Epithelial cell of proximal tubule (primary cell): Measurements from ENCODE around the gene SULT4A1. TPM values are rescaled to one million over a fixed set of nuclear protein-coding genes. Genes with fewer than 3 reads are reported as not detected.

Experiments used
- DNase-seq: peaks from one replicate; pipeline ENCODE4 v3.0.0-alpha.2; 2011; ENCODE audit warnings: low read depth
- H3K4me3 ChIP-seq: 2 replicates; pipeline ENCODE4 v1.5.1; 2011; ENCODE audit warnings: low read depth, mild to moderate bottlenecking, low read length
- CTCF ChIP-seq: conservative IDR thresholded peaks from 2 replicates; pipeline ENCODE4 v1.5.1; 2012; ENCODE audit warnings: low read depth, mild to moderate bottlenecking, low read length
- total RNA-seq: library from RNA; depleted of rRNA; stranded (reverse); fragments of >200 nt; gene quantifications from 2 replicates; pipeline ENCODE4 v1.2.3, GENCODE V29; 2015

SULT4A1 gene
- total RNA-seq, 1 donor from 2014 or later = 2.1 TPM

- H3K4me3 ChIP-seq = no peak overlapping the region
- TF ChIP-seq CTCF = peak; percentile 35
- DNase-seq = no peak
Observed at GRCh38 chr22:43827926-43828724, 34.2 kb downstream of the SULT4A1 start.

- no peak for TF ChIP-seq CTCF
- peak overlapping the region; percentile 27 for H3K4me3 ChIP-seq
Observed at GRCh38 chr22:43827003-43827735, 35.1 kb downstream of the SULT4A1 start.

DNA sequence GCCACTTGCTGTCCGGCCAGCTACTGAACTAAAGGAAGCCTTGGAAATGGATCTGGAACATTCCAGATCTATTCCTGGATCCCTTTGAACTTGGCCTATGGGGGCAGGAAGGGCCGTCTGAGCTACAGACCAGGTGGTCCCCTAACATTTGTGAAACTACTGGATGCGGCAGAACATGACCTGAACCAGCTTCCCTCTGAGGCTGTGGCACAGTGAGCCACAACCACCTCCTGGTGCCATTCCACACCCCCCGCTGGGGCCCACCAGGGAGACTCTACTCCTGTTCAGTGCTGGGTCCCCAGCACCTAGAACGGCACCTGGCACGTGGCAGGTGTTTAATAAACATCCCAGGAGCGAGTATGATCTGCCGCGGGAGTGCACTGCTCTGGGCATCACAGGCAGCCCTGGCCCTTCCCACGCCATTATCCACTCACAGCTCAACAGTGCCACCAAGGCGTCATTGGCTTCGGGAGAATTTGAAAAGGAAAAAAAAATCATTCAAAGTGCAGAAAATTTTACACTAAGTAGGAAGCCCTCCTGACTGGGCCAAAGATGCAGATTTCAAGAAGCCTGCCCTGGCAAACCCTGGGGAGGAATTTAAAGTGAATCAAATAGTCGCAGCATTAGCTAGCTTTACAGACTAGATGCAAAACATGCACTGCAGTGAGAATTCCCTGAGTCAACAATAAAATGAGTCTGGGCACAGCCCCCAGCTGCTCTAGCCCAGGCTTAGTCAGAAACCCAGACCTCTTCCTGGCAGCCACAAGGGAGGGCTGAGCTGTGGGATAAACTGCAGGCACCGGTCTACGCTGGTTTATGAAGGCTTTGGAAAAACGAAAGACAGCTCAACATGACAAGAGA, 35.9 kb downstream of the SULT4A1 start:
- peak; percentile 71 for TF ChIP-seq CTCF
- DNase-seq = no peak
- H3K4me3 ChIP-seq = peak overlapping the region; percentile 27

More at GRCh38 chr22:43827003-43827735, 35.1 kb downstream of the SULT4A1 start:
- no peak for DNase-seq

DNA sequence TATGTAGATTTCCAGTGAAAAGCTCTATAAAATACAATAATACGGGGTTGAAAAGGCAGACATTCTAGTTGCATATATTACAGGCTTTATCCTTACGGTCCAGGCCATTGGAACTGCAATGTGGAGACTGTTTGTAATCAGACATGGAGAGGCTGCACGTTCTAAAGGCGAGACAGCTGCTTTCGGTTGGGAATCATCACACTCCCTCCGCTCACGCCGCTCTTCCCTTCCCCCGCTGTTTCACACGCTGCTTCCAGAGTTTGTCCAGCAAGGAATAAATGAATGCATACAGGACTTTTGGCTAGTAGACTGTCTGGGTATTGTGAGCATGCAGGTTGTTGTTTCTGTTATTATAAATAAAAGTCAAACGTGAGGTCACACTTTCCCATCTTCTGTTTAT, 36.7 kb downstream of the SULT4A1 start:
- no peak overlapping the region for H3K4me3 ChIP-seq
- DNase-seq = no peak
- no peak for TF ChIP-seq CTCF

GRCh38 chr22:43824724-43825420, 37.4 kb downstream of the SULT4A1 start:
- DNase-seq = no peak
- H3K4me3 ChIP-seq = no peak overlapping the region
- no peak for TF ChIP-seq CTCF

GRCh38 chr22:43823911-43824665, 38.2 kb downstream of the SULT4A1 start:
- no peak for DNase-seq
- H3K4me3 ChIP-seq = no peak overlapping the region
- no peak for TF ChIP-seq CTCF
